Choroid plexus epithelial cell (primary cell): ENCODE measurements around the gene S100P.

ENCODE experiments used
- DNase-seq: peaks from one replicate; pipeline ENCODE4 v3.0.0-alpha.2; 2010; ENCODE audit warnings: low read depth
- H3K4me3 ChIP-seq: 2 replicates; pipeline ENCODE4 v1.5.1; 2011; ENCODE audit warnings: low read depth, mild to moderate bottlenecking, control low read depth, low read length, moderate library complexity
- CTCF ChIP-seq: conservative IDR thresholded peaks from 2 replicates; pipeline ENCODE4 v1.5.1; 2011; ENCODE audit warnings: low read depth, mild to moderate bottlenecking, control low read depth, inconsistent platforms, low read length, moderate library complexity

The S100P gene

GRCh38 chr4:6684656-6685055, 9.0 kb upstream of the S100P start:
- TF ChIP-seq CTCF = no peak

GRCh38 chr4:6686104-6686787, 7.4 kb upstream of the S100P start:
- no peak overlapping the region for H3K4me3 ChIP-seq

More at GRCh38 chr4:6684656-6685055, 9.0 kb upstream of the S100P start:
- H3K4me3 ChIP-seq = no peak overlapping the region
- DNase-seq = no peak

GRCh38 chr4:6687947-6688878, 5.5 kb upstream of the S100P start:
- no peak for DNase-seq
- no peak for TF ChIP-seq CTCF
- no peak overlapping the region for H3K4me3 ChIP-seq

More at GRCh38 chr4:6686104-6686787, 7.4 kb upstream of the S100P start:
- TF ChIP-seq CTCF = no peak
- no peak for DNase-seq

GRCh38 chr4:6688879-6689505, 4.7 kb upstream of the S100P start:
- DNase-seq = peak; percentile 97
- peak; percentile 36 for TF ChIP-seq CTCF
- peak overlapping the region; percentile 28 for H3K4me3 ChIP-seq

GRCh38 chr4:6689506-6689960, 4.1 kb upstream of the S100P start:
- TF ChIP-seq CTCF = no peak
- no peak for DNase-seq
- no peak overlapping the region for H3K4me3 ChIP-seq

GRCh38 chr4:6692379-6692778, 1.3 kb upstream of the S100P start:
- H3K4me3 ChIP-seq = no peak overlapping the region
- no peak for TF ChIP-seq CTCF
- no peak for DNase-seq
